ENCODE measurements around the gene RPL15.

- TF ChIP-seq ATF7 (IDR thresholded peaks at IDR 0.05), result no peak
- no peak for TF ChIP-seq ATF7 (CRISPR knock-in tag; IDR thresholded peaks at IDR 0.05)
- no peak for TF ChIP-seq E2F1 (CRISPR knock-in tag; IDR thresholded peaks at IDR 0.05)
- no peak for TF ChIP-seq CTCF (CRISPR knock-in tag; IDR thresholded peaks at IDR 0.05)
- TF ChIP-seq PAXIP1 (CRISPR knock-in tag; conservative IDR thresholded peaks at IDR 0.05), result no peak
- TF ChIP-seq CCAR2 (optimal IDR thresholded peaks at IDR 0.05; ENCODE audit: low read depth, low read length), result no peak
- no peak for TF ChIP-seq NR0B2 (CRISPR knock-in tag; IDR thresholded peaks at IDR 0.05)
- no peak for TF ChIP-seq MXI1 (IDR thresholded peaks at IDR 0.05; ENCODE audit: borderline replicate concordance, low read depth, low read length)
- no peak for TF ChIP-seq KAT8 (CRISPR knock-in tag; IDR thresholded peaks at IDR 0.05)
- TF ChIP-seq ZNF558 (CRISPR knock-in tag; IDR thresholded peaks at IDR 0.05; ENCODE audit: borderline replicate concordance), result no peak
- TF ChIP-seq CEBPB (IDR thresholded peaks at IDR 0.05; ENCODE audit: borderline replicate concordance, low read depth, low read length), result no peak
- TF ChIP-seq TAF1 (CRISPR knock-in tag; IDR thresholded peaks at IDR 0.05), result no peak
- TF ChIP-seq SKI (IDR thresholded peaks at IDR 0.05; ENCODE audit: partially characterized antibody), result no peak
- no peak for TF ChIP-seq MTERF4 (CRISPR knock-in tag; IDR thresholded peaks at IDR 0.05)
These were observed 31.7 kb upstream of the RPL15 start for GRCh38 chr3:23885210-23885609.
